ENCODE results near the gene ME1.

The ME1 gene

GRCh38 chr6:83430611-83431544 is at the start of gene ME1:
Gene ME1 (minus strand): TSS chr6:83431051. CDS start chr6:83430954, 97 bp downstream.
- TF ChIP-seq, protein P1, sequence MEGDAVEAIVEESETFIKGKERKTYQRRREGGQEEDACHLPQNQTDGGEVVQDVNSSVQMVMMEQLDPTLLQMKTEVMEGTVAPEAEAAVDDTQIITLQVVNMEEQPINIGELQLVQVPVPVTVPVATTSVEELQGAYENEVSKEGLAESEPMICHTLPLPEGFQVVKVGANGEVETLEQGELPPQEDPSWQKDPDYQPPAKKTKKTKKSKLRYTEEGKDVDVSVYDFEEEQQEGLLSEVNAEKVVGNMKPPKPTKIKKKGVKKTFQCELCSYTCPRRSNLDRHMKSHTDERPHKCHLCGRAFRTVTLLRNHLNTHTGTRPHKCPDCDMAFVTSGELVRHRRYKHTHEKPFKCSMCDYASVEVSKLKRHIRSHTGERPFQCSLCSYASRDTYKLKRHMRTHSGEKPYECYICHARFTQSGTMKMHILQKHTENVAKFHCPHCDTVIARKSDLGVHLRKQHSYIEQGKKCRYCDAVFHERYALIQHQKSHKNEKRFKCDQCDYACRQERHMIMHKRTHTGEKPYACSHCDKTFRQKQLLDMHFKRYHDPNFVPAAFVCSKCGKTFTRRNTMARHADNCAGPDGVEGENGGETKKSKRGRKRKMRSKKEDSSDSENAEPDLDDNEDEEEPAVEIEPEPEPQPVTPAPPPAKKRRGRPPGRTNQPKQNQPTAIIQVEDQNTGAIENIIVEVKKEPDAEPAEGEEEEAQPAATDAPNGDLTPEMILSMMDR (conservative IDR thresholded peaks at IDR 0.05; ENCODE audit: low read depth, low read length): no peak
- peak within 1 kb of the TSS; percentile 77 for H3K4me3 ChIP-seq (ENCODE audit: low read depth, low read length)
- peak; percentile 77 for DNase-seq (ENCODE audit: low read depth)

GRCh38 chr6:83480470-83480869 is 49.6 kb upstream of the ME1 start:
- H3K4me3 ChIP-seq (ENCODE audit: low read depth, low read length): no peak overlapping the region
- TF ChIP-seq, protein P1 (conservative IDR thresholded peaks at IDR 0.05; ENCODE audit: low read depth, low read length): no peak
- DNase-seq (ENCODE audit: low read depth): no peak

- TF ChIP-seq, protein P1 (conservative IDR thresholded peaks at IDR 0.05; ENCODE audit: low read depth, low read length): no peak
- H3K4me3 ChIP-seq (ENCODE audit: low read depth, low read length): no peak overlapping the region
- DNase-seq (ENCODE audit: low read depth): no peak
Observed at GRCh38 chr6:83479389-83479788, 48.5 kb upstream of the ME1 start.

GRCh38 chr6:83476971-83477370 is 46.1 kb upstream of the ME1 start:
- DNase-seq (ENCODE audit: low read depth): no peak
- TF ChIP-seq, protein P1 (conservative IDR thresholded peaks at IDR 0.05; ENCODE audit: low read depth, low read length): no peak
- no peak overlapping the region for H3K4me3 ChIP-seq (ENCODE audit: low read depth, low read length)

GRCh38 chr6:83474309-83474708 is 43.5 kb upstream of the ME1 start:
- no peak overlapping the region for H3K4me3 ChIP-seq (ENCODE audit: low read depth, low read length)
- DNase-seq (ENCODE audit: low read depth): peak; percentile 56

DNA sequence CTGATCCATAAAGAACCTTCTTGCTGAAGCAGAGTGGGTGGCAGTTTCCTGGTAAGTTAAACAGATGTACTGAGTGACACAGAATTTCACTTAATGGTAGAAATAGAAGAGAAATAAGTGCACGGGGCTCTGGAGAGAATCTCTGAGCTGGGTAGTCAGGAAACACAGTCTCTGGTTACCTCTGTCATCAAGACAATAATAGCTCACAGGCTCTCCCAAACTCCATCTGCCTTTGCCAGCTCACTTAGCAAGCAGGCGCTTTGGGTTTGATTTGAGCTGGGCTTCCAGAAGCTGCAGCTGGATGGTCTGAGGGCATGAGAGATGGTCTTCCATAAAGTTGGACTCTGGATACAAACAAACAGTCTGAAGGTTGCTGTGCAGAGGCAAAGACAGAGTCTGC is 41.9 kb upstream of the ME1 start:
- no peak overlapping the region for H3K4me3 ChIP-seq (ENCODE audit: low read depth, low read length)
- no peak for DNase-seq (ENCODE audit: low read depth)
- TF ChIP-seq, protein P1 (conservative IDR thresholded peaks at IDR 0.05; ENCODE audit: low read depth, low read length): no peak

More at GRCh38 chr6:83474309-83474708, 43.5 kb upstream of the ME1 start:
- TF ChIP-seq, protein P1 (conservative IDR thresholded peaks at IDR 0.05; ENCODE audit: low read depth, low read length): no peak

Measured in choroid plexus epithelial cell (primary cell).